ENCODE measurements around the gene PCDH9. TPM values are rescaled to one million over a fixed set of nuclear protein-coding genes. Genes with fewer than 3 reads are reported as not detected.

Gene PCDH9
- total and polyA plus RNA-seq, 8 donors = 2.0 to 11.6 (median 3.1) TPM

DNA sequence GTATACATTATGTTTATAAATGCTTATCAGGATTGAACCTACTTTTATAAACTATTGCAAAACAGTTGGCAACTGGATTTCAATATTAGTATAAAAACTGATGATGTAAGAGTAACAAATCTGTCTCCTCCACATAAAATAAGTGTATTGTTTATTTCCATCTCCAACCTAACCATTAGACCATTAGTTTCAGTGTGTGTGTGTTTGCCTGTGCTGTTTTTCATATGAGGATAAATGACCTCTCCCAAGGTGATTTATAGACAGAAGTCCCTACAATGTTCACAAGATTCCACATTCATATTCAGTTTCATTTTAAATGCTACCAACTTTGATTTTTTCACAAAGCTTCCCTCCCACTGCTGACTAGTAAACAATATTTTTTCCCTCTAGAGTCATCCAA lies 871.6 kb downstream of the PCDH9 start:
- no peaks in the 10 kb centered on the region for H3K9me3 ChIP-seq
- TF ChIP-seq, protein P1, sequence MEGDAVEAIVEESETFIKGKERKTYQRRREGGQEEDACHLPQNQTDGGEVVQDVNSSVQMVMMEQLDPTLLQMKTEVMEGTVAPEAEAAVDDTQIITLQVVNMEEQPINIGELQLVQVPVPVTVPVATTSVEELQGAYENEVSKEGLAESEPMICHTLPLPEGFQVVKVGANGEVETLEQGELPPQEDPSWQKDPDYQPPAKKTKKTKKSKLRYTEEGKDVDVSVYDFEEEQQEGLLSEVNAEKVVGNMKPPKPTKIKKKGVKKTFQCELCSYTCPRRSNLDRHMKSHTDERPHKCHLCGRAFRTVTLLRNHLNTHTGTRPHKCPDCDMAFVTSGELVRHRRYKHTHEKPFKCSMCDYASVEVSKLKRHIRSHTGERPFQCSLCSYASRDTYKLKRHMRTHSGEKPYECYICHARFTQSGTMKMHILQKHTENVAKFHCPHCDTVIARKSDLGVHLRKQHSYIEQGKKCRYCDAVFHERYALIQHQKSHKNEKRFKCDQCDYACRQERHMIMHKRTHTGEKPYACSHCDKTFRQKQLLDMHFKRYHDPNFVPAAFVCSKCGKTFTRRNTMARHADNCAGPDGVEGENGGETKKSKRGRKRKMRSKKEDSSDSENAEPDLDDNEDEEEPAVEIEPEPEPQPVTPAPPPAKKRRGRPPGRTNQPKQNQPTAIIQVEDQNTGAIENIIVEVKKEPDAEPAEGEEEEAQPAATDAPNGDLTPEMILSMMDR (IDR thresholded peaks at IDR 0.05) = no peak
- H3K27me3 ChIP-seq = no peaks in the 10 kb centered on the region
- DNase-seq (no peak), ATAC-seq (no peak)
- H3K4me3 ChIP-seq = no peak overlapping the region
- no peaks in the 10 kb centered on the region for H3K36me3 ChIP-seq
- intact Hi-C loops (cut with DNase I) = no loop called here
- no peaks in the 10 kb centered on the region for H3K4me1 ChIP-seq
- H3K27ac ChIP-seq = no peak overlapping the region

DNA sequence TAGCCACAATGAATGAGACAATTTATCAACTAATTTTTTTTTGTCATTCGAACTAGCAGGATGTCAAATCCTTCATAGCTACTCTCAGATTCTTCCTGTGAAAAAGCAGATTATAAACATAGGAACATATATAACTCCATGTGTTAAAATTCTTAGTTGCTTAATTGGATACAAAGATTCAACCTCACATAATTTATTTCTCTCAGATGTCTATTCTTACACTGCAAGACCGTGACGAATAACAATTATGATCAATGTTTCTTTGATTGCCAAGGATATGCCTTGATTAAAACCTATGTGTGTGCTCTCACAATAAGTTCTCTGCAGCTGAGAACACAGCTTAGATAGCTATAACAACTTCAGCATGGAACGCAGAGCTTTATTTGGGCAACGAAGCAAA lies 872.7 kb downstream of the PCDH9 start:
- ATAC-seq (no peak), DNase-seq (no peak)
- H3K9me3 ChIP-seq = no peaks in the 10 kb centered on the region
- H3K36me3 ChIP-seq = no peaks in the 10 kb centered on the region
- no peak overlapping the region for H3K27ac ChIP-seq
- intact Hi-C loops (cut with DNase I) = no loop called here
- TF ChIP-seq, protein P1 (IDR thresholded peaks at IDR 0.05) = no peak
- no peaks in the 10 kb centered on the region for H3K27me3 ChIP-seq
- no peaks in the 10 kb centered on the region for H3K4me1 ChIP-seq
- no peak overlapping the region for H3K4me3 ChIP-seq

- DNase-seq (no peak), ATAC-seq (no peak)
- intact Hi-C loops (cut with DNase I) = no loop called here
- H3K4me3 ChIP-seq = no peak overlapping the region
- no peaks in the 10 kb centered on the region for H3K4me1 ChIP-seq
- TF ChIP-seq, protein P1 (IDR thresholded peaks at IDR 0.05) = no peak
- H3K27ac ChIP-seq = no peak overlapping the region
- H3K9me3 ChIP-seq = no peaks in the 10 kb centered on the region
- H3K36me3 ChIP-seq = no peaks in the 10 kb centered on the region
- no peaks in the 10 kb centered on the region for H3K27me3 ChIP-seq
Measured at GRCh38 chr13:66354879-66355751, 875.0 kb downstream of the PCDH9 start.

- H3K27ac ChIP-seq = no peak overlapping the region
- ATAC-seq (peak; percentile 51), DNase-seq (peak in 1 of 4 donors; percentile 32)
- H3K4me3 ChIP-seq = no peak overlapping the region
- H3K9me3 ChIP-seq = no peaks in the 10 kb centered on the region
- no peaks in the 10 kb centered on the region for H3K27me3 ChIP-seq
- intact Hi-C loops (cut with DNase I) = no loop called here
- TF ChIP-seq, protein P1 (IDR thresholded peaks at IDR 0.05) = no peak
- H3K36me3 ChIP-seq = no peaks in the 10 kb centered on the region
- H3K4me1 ChIP-seq = no peaks in the 10 kb centered on the region
Measured at GRCh38 chr13:66353664-66354063, 876.5 kb downstream of the PCDH9 start.

GRCh38 chr13:66349966-66350365 lies 880.2 kb downstream of the PCDH9 start:
- Histone ChIP-seq H3K36me3 (no peaks in the 10 kb centered on the region), H3K9me3 (no peaks in the 10 kb centered on the region), H3K4me3 (no peak overlapping the region), H3K4me1 (no peaks in the 10 kb centered on the region), H3K27me3 (no peaks in the 10 kb centered on the region), H3K27ac (no peak overlapping the region)
- TF ChIP-seq, protein P1 (IDR thresholded peaks at IDR 0.05) = no peak
- intact Hi-C loops (cut with DNase I) = no loop called here
- DNase-seq (no peak), ATAC-seq (no peak)

All from left lung (tissue), 10 donors.